ENCODE results near the gene TRPM3. TPM values are rescaled to one million over a fixed set of nuclear protein-coding genes. Genes with fewer than 3 reads are reported as not detected.
A peak's percentile ranks its signal among the peaks of the same experiment; 100 is the strongest.

Gene TRPM3
- total RNA-seq, 4 donors from 2014 or later, result 0.27 to 1.2 (median 0.47) TPM; not detected in 1

DNA sequence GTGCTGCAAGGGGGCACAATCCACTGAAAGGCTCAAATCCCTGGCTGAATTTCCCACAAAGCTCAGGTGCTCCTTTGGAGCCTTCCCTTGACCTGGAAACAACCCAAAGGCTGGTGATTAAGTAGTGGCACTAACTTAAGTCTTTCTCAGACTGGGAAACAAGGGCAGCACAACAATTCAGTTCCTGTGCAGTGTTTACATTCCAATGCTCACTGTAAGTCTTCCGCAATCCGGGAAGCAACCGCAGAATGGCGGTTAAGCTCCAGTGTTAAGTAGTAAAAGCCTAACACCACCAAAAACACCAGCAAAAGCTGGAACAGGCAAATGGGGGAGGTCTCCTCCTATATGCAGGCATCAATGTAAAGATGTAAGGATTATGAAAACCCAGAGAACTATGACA, 117.2 kb downstream of the TRPM3 start:
- no peaks in the 10 kb centered on the region for H3K27me3 ChIP-seq
- no peaks in the 10 kb centered on the region for H3K36me3 ChIP-seq
- no peak for TF ChIP-seq POLR2AphosphoS5 (IDR thresholded peaks at IDR 0.05)
- TF ChIP-seq CTCF (IDR thresholded peaks at IDR 0.05), result no peak
- TF ChIP-seq POLR2A (IDR thresholded peaks at IDR 0.05), result no peak
- no peak for TF ChIP-seq EP300 (IDR thresholded peaks at IDR 0.05)
- 100% methylated on average over 2 of the region's 4 CpGs; no CpG with 5 or more reads in 1 of the 2 donors for WGBS, 2 donors (ENCODE audit: low coverage in 1 of 2)
- H3K4me1 ChIP-seq, result no peaks in the 10 kb centered on the region
- H3K4me3 ChIP-seq, result no peak overlapping the region
- H3K27ac ChIP-seq, result no peak overlapping the region
- H3K9me3 ChIP-seq, result peaks cover 0 to 28% (median 0%) of the 10 kb centered on the region in 3 donors
- no peak for ATAC-seq

- Histone ChIP-seq H3K27me3 (no peaks in the 10 kb centered on the region), H3K36me3 (no peaks in the 10 kb centered on the region), H3K9me3 (peaks cover 0 to 28% (median 0%) of the 10 kb centered on the region in 3 donors), H3K4me1 (no peaks in the 10 kb centered on the region), H3K27ac (no peak overlapping the region), H3K4me3 (no peak overlapping the region)
- ATAC-seq, result no peak
- 91 to 100% methylated on average over 4 of the region's 4 CpGs for WGBS, 2 donors (ENCODE audit: low coverage in 1 of 2)
- TF ChIP-seq EP300 (IDR thresholded peaks at IDR 0.05) (no peak), POLR2AphosphoS5 (IDR thresholded peaks at IDR 0.05) (no peak), CTCF (IDR thresholded peaks at IDR 0.05) (no peak), POLR2A (IDR thresholded peaks at IDR 0.05) (no peak)
Observed at GRCh38 chr9:71003346-71003745, 118.1 kb downstream of the TRPM3 start.

GRCh38 chr9:71001780-71002386, 119.5 kb downstream of the TRPM3 start:
- peaks cover 0 to 28% (median 0%) of the 10 kb centered on the region in 3 donors for H3K9me3 ChIP-seq
- H3K36me3 ChIP-seq, result no peaks in the 10 kb centered on the region
- no peak overlapping the region for H3K27ac ChIP-seq
- no peak overlapping the region for H3K4me3 ChIP-seq
- 52 to 64% methylated on average over 3 to 5 of the region's 5 CpGs for WGBS, 2 donors (ENCODE audit: low coverage in 1 of 2)
- peak in 3 of 4 experiments; percentile 26 to 42 (median 28) for TF ChIP-seq CTCF (IDR thresholded peaks at IDR 0.05)
- TF ChIP-seq POLR2A (IDR thresholded peaks at IDR 0.05), result no peak
- no peak for TF ChIP-seq POLR2AphosphoS5 (IDR thresholded peaks at IDR 0.05)
- TF ChIP-seq EP300 (IDR thresholded peaks at IDR 0.05), result no peak
- H3K4me1 ChIP-seq, result no peaks in the 10 kb centered on the region
- ATAC-seq, result no peak
- no peaks in the 10 kb centered on the region for H3K27me3 ChIP-seq

- H3K27ac ChIP-seq, result no peak overlapping the region
- no peaks in the 10 kb centered on the region for H3K36me3 ChIP-seq
- 88% methylated on average over 1 of the region's 1 CpG; no CpG with 5 or more reads in 1 of the 2 donors for WGBS, 2 donors (ENCODE audit: low coverage in 1 of 2)
- H3K4me3 ChIP-seq, result no peak overlapping the region
- no peak for ATAC-seq
- peaks cover 0 to 3% (median 0%) of the 10 kb centered on the region in 3 donors for H3K9me3 ChIP-seq
- H3K4me1 ChIP-seq, result no peaks in the 10 kb centered on the region
- TF ChIP-seq POLR2AphosphoS5 (IDR thresholded peaks at IDR 0.05) (no peak), CTCF (IDR thresholded peaks at IDR 0.05) (no peak), EP300 (IDR thresholded peaks at IDR 0.05) (no peak), POLR2A (IDR thresholded peaks at IDR 0.05) (no peak)
- H3K27me3 ChIP-seq, result no peaks in the 10 kb centered on the region
Observed at GRCh38 chr9:70998962-70999361, 122.5 kb downstream of the TRPM3 start.

DNA sequence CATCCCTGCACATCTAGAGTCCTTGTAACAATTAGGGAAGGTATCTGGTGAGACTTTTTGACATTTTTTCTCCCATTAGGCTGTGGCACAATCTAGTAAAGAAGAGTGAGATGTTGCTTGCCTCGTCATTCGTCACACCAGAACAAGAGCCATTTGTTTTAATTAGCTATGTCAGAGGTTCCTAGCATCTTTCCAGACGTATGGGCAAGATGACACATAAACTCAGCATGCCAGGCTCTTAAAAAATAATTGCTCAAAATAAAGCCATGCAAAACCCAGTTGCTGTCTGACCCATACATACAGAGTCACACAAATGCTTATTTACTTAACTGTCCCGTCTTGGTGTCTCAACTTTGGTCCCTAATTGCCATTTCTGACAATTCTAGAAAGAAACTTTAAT, 125.9 kb downstream of the TRPM3 start:
- Histone ChIP-seq H3K36me3 (no peaks in the 10 kb centered on the region), H3K9me3 (no peaks in the 10 kb centered on the region), H3K4me3 (no peak overlapping the region), H3K27ac (no peak overlapping the region), H3K4me1 (no peaks in the 10 kb centered on the region), H3K27me3 (no peaks in the 10 kb centered on the region)
- 10 to 32% methylated on average over 2 to 4 of the region's 4 CpGs for WGBS, 2 donors (ENCODE audit: low coverage in 1 of 2)
- TF ChIP-seq POLR2A (IDR thresholded peaks at IDR 0.05) (no peak), EP300 (IDR thresholded peaks at IDR 0.05) (no peak), POLR2AphosphoS5 (IDR thresholded peaks at IDR 0.05) (no peak), CTCF (IDR thresholded peaks at IDR 0.05) (no peak)
- ATAC-seq, result no peak
